Endothelial cell of umbilical vein (primary cell): ENCODE measurements around the gene P2RX3. TPM values are rescaled to one million over a fixed set of nuclear protein-coding genes. Genes with fewer than 3 reads are reported as not detected.

Experiments
- BruUV-seq: library from RNA; stranded (reverse); fragments of 400-500 nt; replicated peaks from 2 replicates; lab custom pipeline; 2021; lab: Mats Ljungman, UMichigan
- CTCF ChIA-PET: fragments of 300-600, 350-600 bp; sonication (Branson Sonifier 250); formaldehyde crosslinking; loops from one replicate; lab custom pipeline; 2021; ENCODE audit warnings: antibody characterized with exemption, inconsistent platforms; lab: Charles Lee
- POLR2A ChIA-PET: fragments of 300-600, 350-600 bp; sonication (Branson Sonifier 250); formaldehyde crosslinking; loops from one replicate; lab custom pipeline; 2021; ENCODE audit warnings: antibody characterized with exemption, inconsistent platforms; lab: Charles Lee
- DNase-seq: peaks from one replicate; pipeline ENCODE4 v3.0.0-alpha.2; 2011; ENCODE audit warnings: low read depth, low spot score
- FAIRE-seq: peaks from 2 replicates; lab custom pipeline; 2011; peaks lifted over from hg19 to GRCh38; lab: Jason Lieb, UNC
- H2AFZ ChIP-seq: 2 replicates; pipeline ENCODE4 v1.6.0; 2012; ENCODE audit warnings: low read depth, low read length, control low read depth, inconsistent platforms
- H3K27ac ChIP-seq: 2 replicates; pipeline ENCODE4 v1.5.1; 2011; ENCODE audit warnings: low read depth, mild to moderate bottlenecking, control low read depth, low read length, moderate library complexity; ENCODE audit not compliant: insufficient read depth
- H3K27me3 ChIP-seq, 2 experiments: 2 replicates each; pipeline versions ENCODE4 v1.6.0 to v1.6.1; 2011; ENCODE audit warnings: low read length in 2 of 2, mixed read lengths in 1 of 2; ENCODE audit not compliant: control insufficient read depth in 2 of 2, insufficient read depth in 2 of 2
- H3K36me3 ChIP-seq, 2 experiments: 2 replicates in 1 of 2; 3 replicates in 1 of 2; pipeline ENCODE4 v1.5.1; 2011; ENCODE audit warnings: low read length in 2 of 2, mild to moderate bottlenecking in 1 of 2, moderate library complexity in 1 of 2; ENCODE audit not compliant: control insufficient read depth in 2 of 2, insufficient read depth in 2 of 2; ENCODE audit errors: extremely low read depth in 1 of 2
- H3K4me1 ChIP-seq: 3 replicates; pipeline ENCODE4 v1.5.1; 2011; ENCODE audit warnings: mild to moderate bottlenecking, low read length; ENCODE audit not compliant: control insufficient read depth, insufficient read depth; ENCODE audit errors: extremely low read depth
- H3K4me2 ChIP-seq: 2 replicates; pipeline ENCODE4 v1.6.1; 2011; ENCODE audit warnings: low read length, control low read depth, mixed read lengths; ENCODE audit not compliant: insufficient read depth
- H3K4me3 ChIP-seq, 3 experiments: fragments of 200-600 bp in 1 of 3; sonication (generic), shearing (Covaris generic) in 1 of 3; replicated peaks in 1 of 3; 2 replicates each; pipeline ENCODE4 v1.5.1; 2011 to 2016; ENCODE audit warnings: control low read depth in 3 of 3, low read length in 3 of 3, mild to moderate bottlenecking in 2 of 3, inconsistent platforms in 1 of 3, low read depth in 1 of 3, moderate library complexity in 1 of 3; ENCODE audit not compliant: insufficient read depth in 1 of 3
- H3K79me2 ChIP-seq: 2 replicates; pipeline ENCODE4 v1.6.0; 2012; ENCODE audit warnings: low read length, inconsistent platforms; ENCODE audit not compliant: control insufficient read depth, insufficient read depth
- H3K9ac ChIP-seq: replicated peaks from 2 replicates; pipeline ENCODE3; 2011; ENCODE audit warnings: low read length, control low read depth; ENCODE audit not compliant: insufficient read depth; ENCODE audit errors: extremely low read depth
- H3K9me1 ChIP-seq: replicated peaks from 3 replicates; pipeline ENCODE4 v1.6.0; 2011; ENCODE audit warnings: mild to moderate bottlenecking, low read length; ENCODE audit not compliant: control insufficient read depth, insufficient read depth; ENCODE audit errors: extremely low read depth
- H3K9me3 ChIP-seq: replicated peaks from 2 replicates; pipeline ENCODE4 v1.5.1; 2012; ENCODE audit warnings: low read length, inconsistent platforms; ENCODE audit not compliant: control insufficient read depth, insufficient read depth
- H4K20me1 ChIP-seq: replicated peaks from 2 replicates; pipeline ENCODE3; 2011; ENCODE audit warnings: mild to moderate bottlenecking, low read length; ENCODE audit not compliant: control insufficient read depth, insufficient read depth; ENCODE audit errors: extremely low read depth
- CTCF ChIP-seq, 2 donors: IDR thresholded peaks; 1 replicate in 1 of 2; 2 replicates in 1 of 2; pipeline ENCODE4 v1.5.1; 2011; ENCODE audit warnings: low read length in 2 of 2, mild to moderate bottlenecking in 2 of 2, moderate library complexity in 2 of 2, control low read depth in 1 of 2, inconsistent platforms in 1 of 2, low read depth in 1 of 2; ENCODE audit not compliant: insufficient read depth in 1 of 2; ENCODE audit errors: extremely low read depth in 1 of 2
- EZH2 ChIP-seq: IDR thresholded peaks from 2 replicates; pipeline ENCODE4 v1.6.1; 2012; ENCODE audit warnings: borderline replicate concordance, low read depth, mild to moderate bottlenecking, moderate library complexity, low read length, inconsistent platforms; ENCODE audit not compliant: severe bottlenecking
- FOS ChIP-seq: IDR thresholded peaks from 2 replicates; pipeline ENCODE4 v1.6.1; 2011; ENCODE audit warnings: mild to moderate bottlenecking, low read length, moderate library complexity, borderline replicate concordance; ENCODE audit not compliant: insufficient read depth
- GATA2 ChIP-seq: IDR thresholded peaks from 2 replicates; pipeline ENCODE4 v1.7.0; 2011; ENCODE audit warnings: low read depth, mild to moderate bottlenecking, moderate library complexity, mixed read lengths, low read length; ENCODE audit not compliant: insufficient read length, insufficient read depth
- JUN ChIP-seq: IDR thresholded peaks from 2 replicates; pipeline ENCODE4 v1.6.1; 2011; ENCODE audit warnings: borderline replicate concordance, low read depth; ENCODE audit not compliant: insufficient read length, insufficient read depth
- MAX ChIP-seq: IDR thresholded peaks from 2 replicates; pipeline ENCODE4 v1.6.1; 2011; ENCODE audit not compliant: insufficient read depth, insufficient read length
- MYC ChIP-seq: IDR thresholded peaks from one replicate; pipeline ENCODE4 v1.6.1; 2011; ENCODE audit warnings: mild to moderate bottlenecking, low read depth, low read length
- POLR2A ChIP-seq: IDR thresholded peaks from 2 replicates; pipeline ENCODE4 v1.6.1; 2012; ENCODE audit warnings: low read depth, mild to moderate bottlenecking, control low read depth, low read length
- POLR2AphosphoS5 ChIP-seq: IDR thresholded peaks from 2 replicates; pipeline ENCODE4 v1.6.1; 2012; ENCODE audit warnings: low read depth, mild to moderate bottlenecking, control low read depth, low read length, moderate library complexity; ENCODE audit not compliant: insufficient read depth
- dilution Hi-C: fragments of 300-500 bp; cut with MboI; formaldehyde crosslinking; loops from one replicate; pipeline ENCODE4 v1.15.0; 2019; ENCODE audit warnings: low sequenced_read_pairs; ENCODE audit not compliant: extremely low pct_ligation_motif_present
- intact Hi-C: fragments of 100-400 bp; cut with micrococcal nuclease; formaldehyde crosslinking; loops from one replicate; pipeline ENCODE4 v1.10.0; 2022
- polyA plus RNA-seq, 4 experiments: library from polyadenylated mRNA; depleted of rRNA in 3 of 4; stranded (reverse) in 3 of 4; unstranded in 1 of 4; fragments of >200 nt; gene quantifications; 2 replicates each; pipeline versions ENCODE4 v1.2.1 to v1.2.3, GENCODE V29; 2011 to 2012; ENCODE audit warnings: missing spikeins in 1 of 4
- total RNA-seq: library from RNA; stranded (reverse); gene quantifications from 2 replicates; pipeline ENCODE4 v1.2.3, GENCODE V29; 2021

The P2RX3 gene
- total and polyA plus RNA-seq, 2 donors (not counting 3 experiments of a cell fraction or from before 2014, with no cell fraction given): not detected

GRCh38 chr11:57391539-57391938 is 53.4 kb downstream of the P2RX3 start:
- ChIA-PET POLR2A (no interaction called here), CTCF (interaction anchor here (1.0 kb wide), 1 partner anchor 67 kb away, joined by 3 read pairs; no protein-coding TSS in a partner anchor)
- BruUV-seq: no TSS peak
- no peaks in the 10 kb centered on the region for H3K36me3 ChIP-seq
- H4K20me1 ChIP-seq: no peaks in the 10 kb centered on the region
- intact Hi-C loops: no loop called here
- no peaks in the 10 kb centered on the region for H3K4me1 ChIP-seq
- no peak overlapping the region for H3K4me2 ChIP-seq
- no peaks in the 10 kb centered on the region for H3K9me3 ChIP-seq
- no peak for DNase-seq
- TF ChIP-seq MYC (no peak), FOS (no peak), JUN (no peak), EZH2 (no peak), CTCF (IDR thresholded peaks at IDR 0.05; ENCODE audit: extremely low read depth in 1 of 2, insufficient read depth in 1 of 2, low read depth in 1 of 2, low read length in 2 of 2) (no peak), POLR2A (no peak), GATA2 (no peak), MAX (no peak), POLR2AphosphoS5 (no peak)
- H3K27ac ChIP-seq: no peak overlapping the region
- H3K4me3 ChIP-seq: no peak overlapping the region
- H2AFZ ChIP-seq: no peak overlapping the region
- H3K79me2 ChIP-seq: no peaks in the 10 kb centered on the region
- H3K27me3 ChIP-seq: peaks cover 5% of the 10 kb centered on the region in 2 experiments
- H3K9ac ChIP-seq: no peak overlapping the region
- no peak for FAIRE-seq
- dilution Hi-C loops: no loop called here
- no peaks in the 10 kb centered on the region for H3K9me1 ChIP-seq
